AG04449 (cell line): ENCODE results near the gene ACE.
A peak's percentile ranks its signal among the peaks of the same experiment; 100 is the strongest.

Source experiments
- CTCF ChIA-PET: fragments of 350-600 bp; formaldehyde crosslinking; extraction: SDS; loops from one replicate; lab custom pipeline; 2021; ENCODE audit warnings: antibody characterized with exemption; lab: Yijun Ruan, JAX
- POLR2A ChIA-PET: fragments of 400-600, 350-600 bp; formaldehyde crosslinking; extraction: SDS; loops from one replicate; lab custom pipeline; 2020; ENCODE audit warnings: antibody characterized with exemption, inconsistent platforms; lab: Yijun Ruan, JAX
- DNase-seq: peaks from one replicate; pipeline ENCODE4 v3.0.0-alpha.2; 2010; ENCODE audit warnings: low read depth, low spot score
- H3K4me3 ChIP-seq: 2 replicates; pipeline ENCODE4 v1.5.1; 2011; ENCODE audit warnings: low read depth, mild to moderate bottlenecking, control low read depth, low read length
- CTCF ChIP-seq: IDR thresholded peaks from one replicate; pipeline ENCODE4 v1.5.1; 2011; ENCODE audit warnings: mild to moderate bottlenecking, moderate library complexity, low read length, control low read depth, inconsistent platforms; ENCODE audit not compliant: insufficient read depth; ENCODE audit errors: missing control alignments

ACE gene

GRCh38 chr17:63445954-63446752 is 30.7 kb upstream of the ACE start, which contains the start of gene CYB561:
TSS of gene CYB561 (minus strand) at chr17:63446306. CDS start at chr17:63437547, 8,759 bp downstream.
- POLR2A ChIA-PET = interaction anchor here (1.1 kb wide), 1 partner anchor 13 kb away, joined by 3 read pairs; no protein-coding TSS in a partner anchor

GRCh38 chr17:63446753-63447470 is 29.9 kb upstream of the ACE start:
- TF ChIP-seq CTCF = no peak
- ChIA-PET CTCF (interaction anchor here (1.1 to 4.6 kb wide), 6 partner anchors 7 to 165 kb away, joined by 3 to 30 read pairs (median 10); no protein-coding TSS in a partner anchor), POLR2A (interaction anchor here (1.1 kb wide), 1 partner anchor 14 kb away, joined by 3 read pairs; no protein-coding TSS in a partner anchor)
- no peak for DNase-seq
- peak overlapping the region; percentile 50 for H3K4me3 ChIP-seq

More at GRCh38 chr17:63445954-63446752, 30.7 kb upstream of the ACE start, which contains the start of gene CYB561:
- H3K4me3 ChIP-seq = peak within 1 kb of the TSS; percentile 50
- CTCF ChIA-PET = interaction anchor here (1.2 to 4.6 kb wide), 5 partner anchors 8 to 166 kb away, joined by 4 to 30 read pairs (median 10); no protein-coding TSS in a partner anchor
- DNase-seq = no peak
- peak; percentile 66 for TF ChIP-seq CTCF

GRCh38 chr17:63447471-63448009 is 29.3 kb upstream of the ACE start:
- TF ChIP-seq CTCF = no peak
- ChIA-PET POLR2A (interaction anchor here (1.1 kb wide), 1 partner anchor 15 kb away, joined by 3 read pairs; no protein-coding TSS in a partner anchor), CTCF (interaction anchor here (1.1 to 4.6 kb wide), 6 partner anchors 6 to 165 kb away, joined by 3 to 30 read pairs (median 10); no protein-coding TSS in a partner anchor)
- H3K4me3 ChIP-seq = no peak overlapping the region
- DNase-seq = no peak

- CTCF ChIA-PET = interaction anchor here (1.8 kb wide), 1 partner anchor 22 kb away, joined by 7 read pairs; no protein-coding TSS in a partner anchor
- no peak overlapping the region for H3K4me3 ChIP-seq
- POLR2A ChIA-PET = no interaction called here
- no peak for DNase-seq
- TF ChIP-seq CTCF = no peak
These were observed 28.2 kb upstream of the ACE start for GRCh38 chr17:63448655-63449054.

- DNase-seq = no peak
- no peak for TF ChIP-seq CTCF
- CTCF ChIA-PET = interaction anchor here (0.8 to 1.6 kb wide), 3 partner anchors 11 to 28 kb away, joined by 3 to 5 read pairs (median 4); no protein-coding TSS in a partner anchor
- POLR2A ChIA-PET = interaction anchor here (1.0 kb wide), 1 partner anchor 9 kb away, joined by 3 read pairs; no protein-coding TSS in a partner anchor
- no peak overlapping the region for H3K4me3 ChIP-seq
These were observed 26.3 kb upstream of the ACE start for GRCh38 chr17:63450551-63450950.
